ENCODE measurements around the gene KIF16B. TPM values are rescaled to one million over a fixed set of nuclear protein-coding genes. Genes with fewer than 3 reads are reported as not detected.

The KIF16B gene
- total RNA-seq, 1 experiment from 2014 or later = 4.6 TPM

- H3K4me3 ChIP-seq (ENCODE audit: low read depth, low read length, poor library complexity, severe bottlenecking) = no peak overlapping the region
- POLR2A ChIA-PET (ENCODE audit: low non-redundant PET) = no interaction called here
- H3K4me1 ChIP-seq (ENCODE audit: insufficient read depth, low read length, poor library complexity, severe bottlenecking) = no peaks in the 10 kb centered on the region
- no peak overlapping the region for H3K27ac ChIP-seq (ENCODE audit: low read depth, low read length, poor library complexity, severe bottlenecking)
- TF ChIP-seq CTCF (conservative IDR thresholded peaks at IDR 0.05; ENCODE audit: low read depth, low read length) (no peak), EZH2 (IDR thresholded peaks at IDR 0.05; ENCODE audit: borderline replicate concordance, low read depth, low read length, poor library complexity, severe bottlenecking) (no peak)
- intact Hi-C loops (cut with micrococcal nuclease; ENCODE audit: unreplicated experiment) = no loop called here
- CTCF ChIA-PET = no interaction called here
- no TSS peak for BruUV-seq (replicated peaks)
- H3K27me3 ChIP-seq (replicated peaks; ENCODE audit: insufficient read depth, low read depth, low read length, poor library complexity) = no peaks in the 10 kb centered on the region
- no peaks in the 10 kb centered on the region for H3K36me3 ChIP-seq (ENCODE audit: insufficient read depth, low read length, poor library complexity, severe bottlenecking)
- H3K9me3 ChIP-seq (ENCODE audit: low read depth, low read length, poor library complexity, severe bottlenecking) = no peaks in the 10 kb centered on the region
- DNase-seq (ENCODE audit: low spot score) = no peak
These were observed 33.3 kb upstream of the KIF16B start for GRCh38 chr20:16606468-16607070.

- no peak for DNase-seq (ENCODE audit: low spot score)
- Histone ChIP-seq H3K4me3 (ENCODE audit: low read depth, low read length, poor library complexity, severe bottlenecking) (no peak overlapping the region), H3K9me3 (ENCODE audit: low read depth, low read length, poor library complexity, severe bottlenecking) (no peaks in the 10 kb centered on the region), H3K27ac (ENCODE audit: low read depth, low read length, poor library complexity, severe bottlenecking) (no peak overlapping the region), H3K4me1 (ENCODE audit: insufficient read depth, low read length, poor library complexity, severe bottlenecking) (no peaks in the 10 kb centered on the region), H3K27me3 (replicated peaks; ENCODE audit: insufficient read depth, low read depth, low read length, poor library complexity) (peaks cover 7% of the 10 kb centered on the region), H3K36me3 (ENCODE audit: insufficient read depth, low read length, poor library complexity, severe bottlenecking) (no peaks in the 10 kb centered on the region)
- BruUV-seq (replicated peaks) = no TSS peak
- intact Hi-C loops (cut with micrococcal nuclease; ENCODE audit: unreplicated experiment) = no loop called here
- TF ChIP-seq EZH2 (IDR thresholded peaks at IDR 0.05; ENCODE audit: borderline replicate concordance, low read depth, low read length, poor library complexity, severe bottlenecking) = no peak
- TF ChIP-seq CTCF (conservative IDR thresholded peaks at IDR 0.05; ENCODE audit: low read depth, low read length) = no peak
- POLR2A ChIA-PET (ENCODE audit: low non-redundant PET) = no interaction called here
- CTCF ChIA-PET = no interaction called here
These were observed 27.8 kb upstream of the KIF16B start for GRCh38 chr20:16601047-16601446.

GRCh38 chr20:16599257-16599656, 26.0 kb upstream of the KIF16B start:
- ChIA-PET CTCF (no interaction called here), POLR2A (ENCODE audit: low non-redundant PET) (no interaction called here)
- no peaks in the 10 kb centered on the region for H3K36me3 ChIP-seq (ENCODE audit: insufficient read depth, low read length, poor library complexity, severe bottlenecking)
- no TSS peak for BruUV-seq (replicated peaks)
- no peak for DNase-seq (ENCODE audit: low spot score)
- no peak overlapping the region for H3K4me3 ChIP-seq (ENCODE audit: low read depth, low read length, poor library complexity, severe bottlenecking)
- H3K9me3 ChIP-seq (ENCODE audit: low read depth, low read length, poor library complexity, severe bottlenecking) = no peaks in the 10 kb centered on the region
- no peak for TF ChIP-seq EZH2 (IDR thresholded peaks at IDR 0.05; ENCODE audit: borderline replicate concordance, low read depth, low read length, poor library complexity, severe bottlenecking)
- no peak for TF ChIP-seq CTCF (conservative IDR thresholded peaks at IDR 0.05; ENCODE audit: low read depth, low read length)
- peaks cover 17% of the 10 kb centered on the region for H3K27me3 ChIP-seq (replicated peaks; ENCODE audit: insufficient read depth, low read depth, low read length, poor library complexity)
- intact Hi-C loops (cut with micrococcal nuclease; ENCODE audit: unreplicated experiment) = no loop called here
- no peaks in the 10 kb centered on the region for H3K4me1 ChIP-seq (ENCODE audit: insufficient read depth, low read length, poor library complexity, severe bottlenecking)
- no peak overlapping the region for H3K27ac ChIP-seq (ENCODE audit: low read depth, low read length, poor library complexity, severe bottlenecking)
